Thoracic aorta (tissue), 2 donors: ENCODE results near the gene AGXT. TPM values are rescaled to one million over a fixed set of nuclear protein-coding genes. Genes with fewer than 3 reads are reported as not detected.

Experiments
- ATAC-seq: fragments of 150-250 bp; one replicate; pipeline ENCODE4 v1.8.0; 2017; ENCODE audit warnings: low read depth; ENCODE audit not compliant: insufficient number of reproducible peaks, low FRiP score
- DNase-seq: peaks from one replicate; pipeline ENCODE4 v3.0.0-alpha.2; 2020; ENCODE audit warnings: low spot score
- H3K27ac ChIP-seq, 2 donors: fragments of 200-600 bp; sonication (generic); 1 replicate in 1 of 2; 2 replicates in 1 of 2; pipeline ENCODE4 v1.5.1; 2016; ENCODE audit warnings: mild to moderate bottlenecking in 2 of 2, moderate library complexity in 2 of 2
- H3K27me3 ChIP-seq: fragments of 200-600 bp; sonication (generic); replicated peaks from 2 replicates; pipeline ENCODE4 v1.6.0; 2016; ENCODE audit warnings: mild to moderate bottlenecking; ENCODE audit not compliant: insufficient read depth
- H3K36me3 ChIP-seq: fragments of 200-600 bp; sonication (generic); one replicate; pipeline ENCODE4 v1.5.1; 2016
- H3K4me1 ChIP-seq, 2 donors: fragments of 200-600 bp; sonication (generic); 1 replicate in 1 of 2; 2 replicates in 1 of 2; pipeline versions ENCODE4 v1.5.1 to v1.6.0; 2016; ENCODE audit warnings: low read depth in 2 of 2, mild to moderate bottlenecking in 1 of 2; ENCODE audit not compliant: control insufficient read depth in 1 of 2
- H3K4me3 ChIP-seq: fragments of 200-600 bp; sonication (generic); 2 replicates; pipeline ENCODE4 v1.5.1; 2016; ENCODE audit warnings: mild to moderate bottlenecking
- H3K9me3 ChIP-seq: fragments of 200-600 bp; sonication (generic); 2 replicates; pipeline ENCODE4 v1.5.1; 2016
- CTCF ChIP-seq: fragments of 200-600 bp; sonication (generic); IDR thresholded peaks from one replicate; pipeline ENCODE4 v1.5.1; 2019; ENCODE audit warnings: antibody characterized with exemption
- total RNA-seq, 2 donors: library from RNA; depleted of rRNA; stranded (reverse); fragments of >200 nt; gene quantifications; one replicate each; pipeline versions ENCODE4 v1.1.0 to v1.2.3, GENCODE V29; 2016

Gene AGXT
- total RNA-seq, 2 donors from 2014 or later, result not detected

- H3K4me1 ChIP-seq, result peaks cover 7 to 12% of the 10 kb centered on the region in 2 donors
- DNase-seq (no peak), ATAC-seq (no peak)
- no peak overlapping the region for H3K4me3 ChIP-seq
- H3K36me3 ChIP-seq, result no peaks in the 10 kb centered on the region
- no peaks in the 10 kb centered on the region for H3K27me3 ChIP-seq
- H3K27ac ChIP-seq, result no peak overlapping the region
- TF ChIP-seq CTCF, result no peak
- H3K9me3 ChIP-seq, result no peaks in the 10 kb centered on the region
Observed at GRCh38 chr2:240922245-240922981, 53.8 kb downstream of the AGXT start.

- peaks cover 7 to 10% of the 10 kb centered on the region in 2 donors for H3K4me1 ChIP-seq
- H3K9me3 ChIP-seq, result no peaks in the 10 kb centered on the region
- H3K36me3 ChIP-seq, result no peaks in the 10 kb centered on the region
- DNase-seq (no peak), ATAC-seq (no peak)
- H3K27ac ChIP-seq, result no peak overlapping the region
- TF ChIP-seq CTCF, result no peak
- no peaks in the 10 kb centered on the region for H3K27me3 ChIP-seq
- no peak overlapping the region for H3K4me3 ChIP-seq
Observed at GRCh38 chr2:240922982-240923537, 54.4 kb downstream of the AGXT start.

- H3K9me3 ChIP-seq, result no peaks in the 10 kb centered on the region
- H3K4me3 ChIP-seq, result no peak overlapping the region
- peaks cover 7 to 10% of the 10 kb centered on the region in 2 donors for H3K4me1 ChIP-seq
- TF ChIP-seq CTCF, result no peak
- H3K27me3 ChIP-seq, result no peaks in the 10 kb centered on the region
- no peaks in the 10 kb centered on the region for H3K36me3 ChIP-seq
- no peak overlapping the region for H3K27ac ChIP-seq
- no peak for DNase-seq
- ATAC-seq, result no peak
Observed at GRCh38 chr2:240925191-240925567, 56.6 kb downstream of the AGXT start.

GRCh38 chr2:240925568-240926515 is 57.2 kb downstream of the AGXT start:
- ATAC-seq (no peak), DNase-seq (no peak)
- no peak for TF ChIP-seq CTCF
- Histone ChIP-seq H3K4me1 (peaks cover 4 to 10% of the 10 kb centered on the region in 2 donors), H3K4me3 (no peak overlapping the region), H3K27ac (no peak overlapping the region), H3K9me3 (no peaks in the 10 kb centered on the region), H3K27me3 (no peaks in the 10 kb centered on the region), H3K36me3 (no peaks in the 10 kb centered on the region)
